Lower lobe of right lung (tissue), 2 donors: ENCODE results near the gene LRCH1. TPM values are rescaled to one million over a fixed set of nuclear protein-coding genes. Genes with fewer than 3 reads are reported as not detected.

ENCODE experiments used
- ATAC-seq, 2 donors: fragments of 200-7000 bp; cut with Tn5 transposase; one replicate each; pipeline ENCODE4 v1.9.1; 2020 to 2022; ENCODE audit warnings: mild to moderate bottlenecking in 2 of 2, moderate library complexity in 2 of 2
- DNase-seq: peaks from one replicate; pipeline ENCODE4 v3.0.0-alpha.2; 2020
- H3K27ac ChIP-seq: fragments of 200-600 bp; one replicate; pipeline ENCODE4 v1.8.0; 2022
- H3K27me3 ChIP-seq: fragments of 200-600 bp; one replicate; pipeline ENCODE4 v1.8.0; 2022; ENCODE audit warnings: low read depth
- H3K36me3 ChIP-seq: fragments of 200-600 bp; one replicate; pipeline ENCODE4 v1.8.0; 2022; ENCODE audit warnings: mild to moderate bottlenecking
- H3K4me1 ChIP-seq: fragments of 200-600 bp; one replicate; pipeline ENCODE4 v1.8.0; 2022
- H3K4me3 ChIP-seq: fragments of 200-600 bp; one replicate; pipeline ENCODE4 v1.8.0; 2022; ENCODE audit warnings: mild to moderate bottlenecking
- H3K9me3 ChIP-seq: fragments of 200-600 bp; one replicate; pipeline ENCODE4 v1.8.0; 2022
- CTCF ChIP-seq: fragments of 200-600 bp; IDR thresholded peaks from one replicate; pipeline ENCODE4 v1.8.0; 2022; ENCODE audit warnings: antibody characterized with exemption, mild to moderate bottlenecking
- intact Hi-C: fragments of 100-400 bp; cut with DNase I; formaldehyde crosslinking; loops from one replicate; pipeline ENCODE4 v1.11.0; 2022
- total RNA-seq: library from RNA; stranded (reverse); fragmentation: NEBNext Ultra II Directional; extraction: Animal tissue kit (Norgen Biotek cat#: 25700); gene quantifications from one replicate; pipeline ENCODE4 v1.2.1, GENCODE V29; 2021
- donor health status: DM: no; HTN: yes; CAD: no; lungs with severe emphysema.

LRCH1 gene
- total RNA-seq, 1 donor from 2014 or later, result 25.9 TPM

GRCh38 chr13:46782691-46783090, 229.7 kb downstream of the LRCH1 start:
- Histone ChIP-seq H3K27ac (no peak overlapping the region), H3K4me3 (no peak overlapping the region), H3K36me3 (peaks cover 100% of the 10 kb centered on the region), H3K4me1 (no peaks in the 10 kb centered on the region), H3K27me3 (no peaks in the 10 kb centered on the region), H3K9me3 (no peaks in the 10 kb centered on the region)
- no peak for ATAC-seq
- intact Hi-C loops, result no loop called here
- TF ChIP-seq CTCF, result no peak
- DNase-seq, result no peak

DNA sequence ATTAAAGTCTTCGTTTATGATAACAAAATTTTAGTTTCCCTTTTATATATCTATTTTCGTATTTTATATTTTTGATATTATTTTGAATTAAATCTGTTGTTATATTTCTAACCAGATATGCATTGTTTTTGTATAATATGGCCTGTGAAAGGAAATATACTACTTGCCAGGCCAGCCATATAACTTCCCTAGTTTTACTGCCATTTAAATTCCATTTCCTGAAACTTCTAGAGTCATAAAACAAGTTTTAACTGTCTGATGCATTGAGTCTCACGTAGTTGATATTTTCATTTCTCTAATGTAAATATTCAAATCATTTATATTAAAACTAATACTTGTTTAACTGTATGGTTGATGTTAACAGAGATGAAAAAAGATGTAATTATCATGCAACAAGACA, 230.5 kb downstream of the LRCH1 start:
- no peak for TF ChIP-seq CTCF
- no peaks in the 10 kb centered on the region for H3K27me3 ChIP-seq
- intact Hi-C loops, result no loop called here
- no peak for ATAC-seq
- H3K36me3 ChIP-seq, result peaks cover 100% of the 10 kb centered on the region
- H3K4me3 ChIP-seq, result no peak overlapping the region
- no peaks in the 10 kb centered on the region for H3K4me1 ChIP-seq
- no peaks in the 10 kb centered on the region for H3K9me3 ChIP-seq
- no peak overlapping the region for H3K27ac ChIP-seq
- DNase-seq, result no peak

DNA sequence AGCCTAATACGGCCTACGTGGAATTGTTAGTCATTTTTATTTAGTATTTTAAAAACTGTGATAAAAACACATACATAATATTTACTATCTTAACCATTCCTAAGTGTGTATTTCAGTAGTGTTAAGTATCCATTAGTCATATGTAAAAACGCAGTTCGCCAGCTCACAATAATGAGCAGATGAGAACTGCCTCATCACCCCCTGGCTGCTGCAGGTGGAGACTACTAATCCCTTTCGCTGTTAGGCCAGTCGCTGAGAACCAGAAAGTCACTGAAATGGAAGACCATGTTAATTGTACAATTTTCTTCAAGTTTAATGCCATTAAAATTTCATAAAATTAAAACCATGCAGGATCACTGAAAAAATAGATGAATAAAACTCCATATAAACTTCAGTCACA, 242.4 kb downstream of the LRCH1 start:
- H3K36me3 ChIP-seq, result peaks cover 17% of the 10 kb centered on the region
- ATAC-seq, result no peak
- H3K27me3 ChIP-seq, result no peaks in the 10 kb centered on the region
- TF ChIP-seq CTCF, result no peak
- no peak overlapping the region for H3K4me3 ChIP-seq
- H3K9me3 ChIP-seq, result no peaks in the 10 kb centered on the region
- intact Hi-C loops, result no loop called here
- DNase-seq, result no peak
- peaks cover 37% of the 10 kb centered on the region for H3K4me1 ChIP-seq
- no peak overlapping the region for H3K27ac ChIP-seq

DNA sequence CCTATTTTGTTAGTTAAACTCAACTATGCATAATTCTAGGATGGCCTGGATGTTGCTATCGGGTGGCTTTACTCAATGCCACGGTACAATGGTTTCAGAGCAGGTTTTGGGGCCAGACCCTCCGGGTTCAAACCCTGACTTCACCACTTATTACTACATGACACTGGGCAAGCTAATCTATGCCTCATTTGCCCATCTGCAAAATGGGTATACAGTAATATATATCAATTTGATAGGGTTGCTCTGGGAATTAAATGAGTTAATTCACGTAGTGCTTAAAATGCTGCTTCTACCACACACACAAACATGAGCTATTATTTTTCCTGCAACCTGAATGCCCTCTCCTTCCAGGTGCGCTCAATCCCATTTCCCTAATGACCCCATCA, 243.2 kb downstream of the LRCH1 start:
- peaks cover 9% of the 10 kb centered on the region for H3K36me3 ChIP-seq
- H3K27me3 ChIP-seq, result no peaks in the 10 kb centered on the region
- no peak for TF ChIP-seq CTCF
- H3K9me3 ChIP-seq, result no peaks in the 10 kb centered on the region
- ATAC-seq, result no peak
- peak overlapping the region; percentile 95 for H3K27ac ChIP-seq
- no peak for DNase-seq
- peaks cover 37% of the 10 kb centered on the region for H3K4me1 ChIP-seq
- intact Hi-C loops, result no loop called here
- peak overlapping the region; percentile 91 for H3K4me3 ChIP-seq

DNA sequence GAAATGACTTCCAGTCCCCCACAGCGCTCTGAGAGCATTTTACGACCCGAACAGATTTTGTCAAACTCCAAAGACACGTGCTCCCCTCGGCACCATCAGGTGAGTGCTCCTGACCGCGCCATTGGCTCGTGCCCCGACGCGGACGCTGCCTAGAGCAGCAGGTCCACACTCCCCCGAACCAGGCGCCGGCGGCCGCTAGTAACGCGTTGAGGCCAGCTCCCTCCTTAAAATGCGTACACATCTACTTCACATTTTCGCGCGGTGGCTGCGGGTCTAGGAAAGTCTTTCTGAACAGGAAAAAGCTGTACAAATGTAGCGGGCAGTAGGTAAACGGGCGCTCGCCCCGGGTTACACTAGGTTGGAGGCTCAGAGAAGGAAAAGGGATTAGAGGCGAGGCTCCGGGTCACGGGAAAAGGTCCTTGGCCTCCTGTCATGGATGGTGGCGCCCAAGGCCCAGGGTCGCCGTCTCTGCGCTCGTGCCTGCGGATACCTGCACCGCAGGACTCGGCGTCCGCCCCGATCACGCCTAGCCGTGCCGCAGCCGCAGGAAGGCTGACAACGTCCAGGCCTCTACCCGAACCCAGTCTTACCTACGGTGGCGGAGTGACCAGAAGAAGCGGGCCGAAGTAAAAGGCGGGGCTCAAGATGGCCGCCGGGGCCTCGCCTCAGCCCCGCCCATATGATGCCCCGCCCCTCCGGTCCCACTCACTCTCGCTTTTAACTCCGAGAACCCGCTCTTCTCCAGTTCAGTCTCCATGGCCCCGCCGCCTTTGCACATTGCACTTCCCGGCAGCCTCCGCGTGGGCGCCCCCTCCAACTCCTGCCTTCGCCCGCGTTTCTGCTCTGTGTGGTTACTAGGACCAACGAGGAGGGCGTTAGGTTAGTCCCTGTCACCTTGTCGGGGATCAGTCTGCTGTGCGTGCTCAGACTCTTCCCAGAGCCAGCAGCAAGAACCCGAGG, 243.8 kb downstream of the LRCH1 start, which contains the start of gene ESD:
ESD (minus strand) TSS at position 647 of the 960 bp plus-strand sequence. CDS start 5,748 bp downstream, outside the sequence.
- DNase-seq (peak; percentile 96), ATAC-seq (peak; percentile 99)
- no peaks in the 10 kb centered on the region for H3K9me3 ChIP-seq
- TF ChIP-seq CTCF, result no peak
- H3K27ac ChIP-seq, result peak within 1 kb of the TSS; percentile 95
- H3K36me3 ChIP-seq, result peaks cover 3% of the 10 kb centered on the region
- H3K27me3 ChIP-seq, result no peaks in the 10 kb centered on the region
- H3K4me1 ChIP-seq, result peaks cover 37% of the 10 kb centered on the region
- intact Hi-C loops, result no loop called here
- peak within 1 kb of the TSS; percentile 91 for H3K4me3 ChIP-seq
